ENCODE data around the gene UVSSA. TPM values are rescaled to one million over a fixed set of nuclear protein-coding genes. Genes with fewer than 3 reads are reported as not detected.

The UVSSA gene
- total RNA-seq, 1 experiment from 2014 or later = 3.2 TPM

DNA sequence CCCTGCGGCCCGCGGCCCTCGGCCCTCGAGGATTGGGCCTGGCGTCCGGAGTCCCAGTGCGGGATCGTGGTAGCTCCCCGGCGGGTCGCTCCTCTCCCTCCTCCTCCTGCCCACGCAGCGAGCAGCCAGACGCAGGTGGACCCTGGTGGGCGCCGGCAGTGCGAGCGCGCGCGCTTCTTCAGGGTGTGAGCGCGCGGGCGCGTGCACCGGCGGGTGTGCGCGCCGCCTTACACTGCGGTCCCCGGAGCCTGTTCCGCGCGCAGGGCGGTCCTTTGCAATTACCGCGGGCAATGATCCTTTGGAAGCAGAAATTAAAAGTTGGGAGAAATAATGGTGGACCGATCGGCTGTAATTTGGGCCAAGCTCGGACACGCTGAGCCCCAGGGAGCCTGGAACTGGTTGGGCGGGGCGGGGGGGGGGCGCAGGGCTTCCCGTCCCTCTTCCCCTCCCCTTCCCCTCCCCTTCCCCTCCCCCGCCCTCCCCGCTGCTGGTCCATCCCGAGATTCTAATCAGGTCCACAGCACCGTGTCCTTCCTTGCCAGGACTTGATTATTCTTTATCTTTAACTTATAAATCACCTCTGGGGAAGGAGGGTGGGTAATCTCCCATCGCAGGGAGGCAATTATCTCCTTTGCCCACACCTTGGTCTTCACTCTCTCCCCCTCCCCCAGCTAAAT is 60.8 kb downstream of the UVSSA start:
- DNase-seq (ENCODE audit: low read depth) = peak; percentile 1

- peak; percentile 14 for DNase-seq (ENCODE audit: low read depth)
These were observed 61.4 kb downstream of the UVSSA start for GRCh38 chr4:1408418-1408817.

GRCh38 chr4:1409079-1409478 is 62.1 kb downstream of the UVSSA start:
- no peak for DNase-seq (ENCODE audit: low read depth)

DNA sequence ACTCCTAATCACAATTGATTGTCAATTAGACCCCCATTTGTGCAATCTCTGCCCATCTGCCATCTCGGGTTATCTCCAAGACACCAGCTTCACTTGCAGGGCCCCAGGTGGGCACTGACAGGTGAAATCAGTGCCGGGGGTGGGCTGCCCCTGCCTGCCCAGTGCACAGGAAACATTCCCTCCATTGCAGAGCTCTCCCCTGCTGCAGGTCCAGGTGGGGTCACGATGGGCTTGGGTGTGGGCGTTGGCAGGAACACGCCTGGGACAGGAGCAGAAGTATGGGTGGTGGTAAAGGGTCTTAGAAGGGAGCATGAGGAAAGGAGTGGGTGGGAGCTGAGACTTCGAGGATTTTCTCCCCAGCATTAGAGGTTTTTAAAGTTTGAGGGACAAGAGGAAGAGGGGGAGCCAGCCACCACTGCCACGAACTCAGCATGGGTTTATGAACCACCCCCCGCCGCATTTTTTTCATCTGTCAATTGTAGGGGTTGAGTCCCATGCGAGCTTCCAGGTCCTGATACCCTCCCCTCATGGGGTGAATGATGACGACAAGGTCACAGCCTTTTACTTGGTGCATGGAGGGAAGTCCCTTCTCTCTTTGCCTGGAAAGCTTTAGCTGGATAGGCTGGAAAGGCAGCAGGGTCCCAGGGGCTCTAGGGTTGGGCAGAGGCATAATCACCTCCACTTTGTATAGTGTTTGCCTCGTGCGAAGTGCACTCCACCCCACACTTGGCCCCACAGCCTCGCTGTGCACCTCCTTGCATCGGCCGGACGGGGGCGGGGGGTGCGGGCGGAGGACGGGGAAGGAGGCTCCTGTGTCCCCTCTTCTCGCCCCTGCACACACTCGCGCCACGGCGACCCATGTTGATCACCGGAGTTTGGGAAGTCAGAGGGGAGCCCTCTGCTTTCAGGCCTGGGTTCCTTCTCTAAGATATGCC is 62.8 kb downstream of the UVSSA start:
- DNase-seq (ENCODE audit: low read depth) = peak; percentile 2

DNA sequence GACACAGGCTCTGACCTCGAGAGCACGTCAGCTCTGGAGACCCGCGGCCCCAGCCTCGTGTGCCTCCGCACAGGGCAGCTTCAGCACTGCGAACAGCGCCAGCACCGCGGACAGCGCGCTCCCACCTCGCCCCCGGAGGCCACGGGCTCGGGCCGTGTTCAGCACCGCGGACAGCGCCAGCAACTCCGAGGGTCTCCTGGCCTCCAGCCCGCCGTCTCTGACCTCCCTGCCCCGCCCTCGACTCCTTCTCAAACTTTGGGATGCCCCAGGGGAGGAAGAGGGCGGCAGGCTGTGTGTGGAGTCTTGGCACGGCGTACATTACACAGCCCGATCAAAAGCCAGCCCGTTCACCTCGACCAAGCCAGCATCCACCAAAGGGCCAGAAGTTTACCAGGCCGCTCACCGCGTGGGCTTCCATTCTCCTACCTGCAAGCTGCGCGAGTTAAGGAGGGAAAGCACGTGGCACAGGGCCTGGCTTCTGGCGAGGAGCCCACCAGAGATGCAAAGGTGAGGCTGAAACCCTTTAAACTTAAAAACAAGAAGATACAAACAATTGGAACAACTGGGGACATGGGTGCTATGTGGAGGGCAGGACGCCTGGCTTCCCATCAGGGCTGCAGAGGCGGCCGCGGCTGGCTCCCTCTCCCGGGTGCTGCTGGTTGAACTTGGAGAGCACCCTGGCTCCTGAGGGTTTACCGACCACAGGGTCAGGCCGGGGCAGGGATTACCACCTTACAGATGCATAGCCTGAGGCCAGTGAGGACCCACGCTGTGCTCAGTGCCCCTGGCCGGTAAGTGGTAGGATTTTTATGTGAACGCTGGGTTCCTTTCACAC is 63.7 kb downstream of the UVSSA start:
- DNase-seq (ENCODE audit: low read depth) = peak; percentile 76

DNA sequence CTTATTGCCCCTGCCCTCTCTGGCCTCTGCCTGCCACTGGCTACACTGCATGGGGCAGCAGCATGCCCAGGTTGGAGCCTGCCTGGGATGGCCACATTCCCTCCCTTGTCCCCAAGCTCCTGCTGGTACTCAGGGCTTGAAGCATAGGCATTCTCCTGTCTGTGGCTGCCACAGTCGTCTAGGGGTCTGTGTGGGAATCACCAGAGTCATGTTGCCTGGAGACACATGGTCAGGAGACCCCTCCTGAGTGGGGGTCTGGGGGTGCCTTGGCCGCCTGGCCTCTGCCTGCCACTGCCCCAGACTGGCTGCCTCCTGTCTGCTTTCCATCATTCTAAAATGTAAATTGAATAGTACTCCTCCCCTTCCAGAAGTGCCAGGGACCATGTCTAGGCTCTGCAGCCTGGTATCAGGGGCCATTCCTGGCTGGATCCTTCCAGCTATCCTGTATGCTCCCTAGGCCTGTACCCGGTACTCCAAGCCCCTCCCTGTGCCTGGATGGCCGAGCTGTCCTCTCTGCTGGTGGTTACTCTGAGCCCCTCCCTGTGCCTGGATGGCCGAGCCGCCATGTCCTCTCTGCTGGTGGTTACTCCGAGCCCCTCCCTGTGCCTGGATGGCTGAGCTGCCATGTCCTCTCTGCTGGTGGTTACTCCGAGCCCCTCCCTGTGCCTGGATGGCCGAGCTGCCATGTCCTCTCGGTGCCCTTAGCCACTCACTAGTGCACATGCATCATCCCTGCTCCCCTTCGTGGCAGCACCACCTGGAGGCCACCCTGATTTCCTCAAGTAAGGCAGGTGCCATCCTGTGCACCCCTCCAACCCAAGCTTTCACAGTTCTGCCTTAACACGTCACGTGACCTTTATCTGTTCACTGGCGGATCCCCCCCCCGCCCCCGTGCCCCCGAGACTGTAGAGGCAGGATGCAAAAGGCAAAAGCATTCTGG is 64.7 kb downstream of the UVSSA start:
- peak; percentile 7 for DNase-seq (ENCODE audit: low read depth)

- DNase-seq (ENCODE audit: low read depth) = peak; percentile 19
These were observed 65.6 kb downstream of the UVSSA start for GRCh38 chr4:1412376-1413203.

- peak; percentile 1 for DNase-seq (ENCODE audit: low read depth)
These were observed 66.2 kb downstream of the UVSSA start for GRCh38 chr4:1413204-1413663.

DNA sequence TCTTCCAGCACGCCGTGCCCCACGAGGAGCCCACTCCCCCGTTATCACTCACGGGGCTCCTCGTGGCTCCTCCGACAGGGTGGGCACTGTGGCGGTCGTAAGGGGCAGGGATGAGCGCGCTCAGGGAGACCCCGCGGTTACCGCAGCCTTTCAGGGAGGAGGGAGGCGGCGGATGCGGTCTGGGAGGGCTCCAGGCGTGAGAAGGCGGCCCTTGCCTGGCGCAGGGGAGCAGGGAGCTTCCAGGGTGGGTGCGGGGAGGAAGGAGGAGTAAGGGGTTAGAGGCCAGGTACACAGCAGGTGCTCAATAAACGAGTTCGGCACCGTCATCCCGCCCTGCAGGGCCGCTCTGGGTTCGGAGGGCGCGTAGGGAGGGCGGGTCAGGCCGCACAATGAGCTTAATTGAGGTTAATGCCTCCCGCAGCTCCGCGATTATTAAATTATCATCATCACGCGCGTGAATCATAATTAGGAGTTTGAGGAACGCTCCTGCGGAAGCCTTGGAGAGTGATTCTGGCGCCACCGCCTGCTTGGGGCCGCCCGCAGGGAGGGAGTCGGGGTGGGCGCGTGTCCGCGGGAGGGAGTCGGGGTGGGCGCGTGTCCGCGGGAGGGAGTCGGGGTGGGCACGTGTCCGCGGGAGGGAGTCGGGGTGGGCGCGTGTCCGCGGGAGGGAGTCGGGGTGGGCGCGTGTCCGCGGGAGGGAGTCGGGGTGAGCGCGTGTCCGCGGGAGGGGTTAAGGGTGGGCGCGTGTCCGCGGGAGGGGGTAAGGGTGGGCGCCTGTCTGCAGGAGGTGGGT is 66.9 kb downstream of the UVSSA start:
- DNase-seq (ENCODE audit: low read depth) = no peak

DNA sequence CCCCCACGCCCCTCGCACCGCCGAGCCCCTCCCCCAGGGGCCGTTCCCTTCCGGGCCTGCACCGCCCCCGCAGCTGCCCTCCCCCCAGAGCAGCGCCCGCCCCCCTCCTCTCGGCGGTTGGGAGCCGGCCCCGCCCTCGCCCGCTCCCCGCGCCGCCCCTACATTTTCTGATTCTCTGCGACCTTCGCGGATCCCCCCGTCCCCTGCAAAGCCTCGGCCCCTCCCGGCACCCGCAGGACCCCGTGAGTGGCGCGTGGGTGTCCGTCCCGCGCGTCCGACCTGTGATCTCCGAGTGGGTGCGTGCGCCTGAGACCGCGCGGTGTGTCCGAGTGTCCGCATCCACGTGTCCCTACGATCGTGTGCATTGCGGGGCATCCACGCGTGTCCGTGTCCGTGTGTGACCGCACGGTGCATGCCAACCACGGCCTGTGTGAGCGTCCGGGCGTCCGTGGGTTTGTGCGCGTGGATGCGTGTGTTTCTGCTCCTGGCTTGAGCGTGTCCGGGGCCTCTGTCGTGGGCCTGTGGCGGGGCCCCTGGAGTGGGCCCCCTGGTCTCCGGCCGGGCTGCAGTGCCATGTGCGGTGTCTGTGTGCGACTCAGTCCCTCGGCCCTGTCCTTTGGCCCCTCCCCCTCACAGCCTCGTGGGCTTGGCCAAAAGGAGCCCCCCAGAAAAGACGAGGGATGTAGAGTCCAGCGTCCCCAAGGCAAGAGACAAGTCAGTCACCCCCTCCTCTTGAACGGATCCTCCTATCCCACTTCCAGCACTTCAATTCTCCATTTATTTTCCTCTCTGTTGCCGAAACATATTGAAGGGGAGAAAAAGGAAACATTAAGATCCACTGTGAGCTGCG is 68.0 kb downstream of the UVSSA start:
- DNase-seq (ENCODE audit: low read depth) = peak; percentile 2

DNA sequence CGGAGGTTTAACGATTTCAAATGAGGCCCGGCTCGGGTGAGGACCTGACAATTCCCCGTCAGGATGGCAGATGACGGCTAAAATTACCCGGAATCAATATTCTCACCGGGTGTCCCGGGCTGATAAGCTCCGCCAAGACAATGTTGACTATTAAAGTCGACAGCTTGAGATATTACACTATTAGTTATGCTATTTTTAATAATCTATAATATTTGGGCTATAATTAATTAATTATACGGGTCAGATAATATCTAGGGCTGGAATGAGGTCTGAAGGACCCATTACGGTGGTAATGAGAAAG is 68.6 kb downstream of the UVSSA start:
- DNase-seq (ENCODE audit: low read depth) = no peak

- peak; percentile 3 for DNase-seq (ENCODE audit: low read depth)
These were observed 69.3 kb downstream of the UVSSA start for GRCh38 chr4:1416051-1416947.

- no peak for DNase-seq (ENCODE audit: low read depth)
These were observed 69.9 kb downstream of the UVSSA start for GRCh38 chr4:1416948-1417260.

DNA sequence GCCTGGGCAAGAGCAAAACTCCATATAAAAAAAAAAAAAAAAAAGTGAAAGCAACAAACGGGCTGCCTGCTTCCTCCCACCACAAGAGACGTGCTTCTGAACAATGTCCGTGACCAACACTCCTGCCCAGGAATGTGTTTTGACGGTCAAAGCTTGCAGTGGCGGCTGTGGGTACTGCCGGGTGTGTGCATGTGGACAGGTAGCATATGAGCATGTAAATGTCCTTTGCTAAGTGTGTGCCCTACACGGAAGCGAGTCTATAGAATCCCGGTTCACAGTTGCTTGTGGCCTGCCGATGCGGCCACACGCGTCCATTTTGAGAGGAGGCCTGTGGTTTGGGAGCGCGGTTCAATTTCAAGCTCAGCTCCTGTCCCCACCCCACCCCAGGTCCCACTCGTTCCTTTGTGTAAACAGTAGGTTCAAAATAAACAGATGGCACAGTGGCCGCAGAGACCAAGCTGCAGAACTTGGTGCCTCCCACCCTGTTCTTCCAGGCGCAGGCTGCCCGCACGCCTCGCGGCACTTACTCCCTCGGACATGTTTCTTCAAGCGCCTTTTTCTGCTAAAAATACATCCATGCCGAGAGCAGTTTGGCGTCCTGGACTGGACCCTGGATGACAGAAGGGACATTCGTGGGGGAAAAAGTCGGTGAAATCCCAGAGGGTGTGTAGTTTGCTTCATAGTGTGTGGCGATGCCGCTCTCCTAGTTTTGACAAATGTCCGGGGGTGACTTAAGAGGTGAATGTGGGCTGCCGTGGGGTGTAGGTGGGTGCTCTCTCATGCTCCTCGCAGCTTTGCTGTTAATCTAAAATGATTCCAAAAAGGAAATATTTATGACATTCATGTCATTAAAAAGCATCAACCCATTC is 70.7 kb downstream of the UVSSA start:
- peak; percentile 34 for DNase-seq (ENCODE audit: low read depth)

DNA sequence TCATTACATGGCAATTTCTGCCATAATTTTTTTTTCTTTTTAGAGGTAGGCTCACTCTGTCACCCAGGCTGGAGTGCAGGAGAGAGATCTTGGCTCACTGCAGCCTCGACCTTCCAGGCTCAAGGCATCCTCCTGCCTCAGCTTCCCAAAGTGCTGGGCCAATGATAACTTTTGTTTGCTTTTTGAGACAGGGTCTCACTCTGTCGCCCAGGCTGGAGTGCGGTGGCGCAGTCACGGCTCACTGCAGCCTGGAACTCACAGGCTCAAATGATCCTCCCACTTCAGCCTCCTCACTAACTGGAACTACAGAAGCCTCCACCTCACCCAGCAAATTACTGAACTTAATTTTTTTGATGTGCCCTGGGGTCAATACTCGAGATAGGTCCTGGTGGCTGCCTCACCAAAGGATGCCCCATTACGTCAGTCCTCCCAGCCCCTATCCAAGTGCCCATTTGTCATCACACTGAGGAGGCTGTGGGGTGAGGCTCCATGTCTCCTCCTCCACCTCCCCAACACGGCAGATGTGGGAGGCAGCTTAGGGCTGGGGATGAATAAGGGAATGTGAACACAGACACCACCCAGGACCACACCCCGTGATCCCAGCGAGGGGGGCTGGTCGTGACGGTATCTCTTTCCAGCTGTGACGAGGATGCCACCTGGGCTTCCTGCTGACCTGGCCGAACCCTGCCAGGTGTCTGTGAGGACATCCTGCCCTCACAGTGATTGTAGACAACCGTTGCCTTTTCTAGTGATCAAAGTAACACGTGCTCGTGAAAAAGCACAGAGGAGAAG is 71.7 kb downstream of the UVSSA start:
- DNase-seq (ENCODE audit: low read depth) = peak; percentile 5

DNA sequence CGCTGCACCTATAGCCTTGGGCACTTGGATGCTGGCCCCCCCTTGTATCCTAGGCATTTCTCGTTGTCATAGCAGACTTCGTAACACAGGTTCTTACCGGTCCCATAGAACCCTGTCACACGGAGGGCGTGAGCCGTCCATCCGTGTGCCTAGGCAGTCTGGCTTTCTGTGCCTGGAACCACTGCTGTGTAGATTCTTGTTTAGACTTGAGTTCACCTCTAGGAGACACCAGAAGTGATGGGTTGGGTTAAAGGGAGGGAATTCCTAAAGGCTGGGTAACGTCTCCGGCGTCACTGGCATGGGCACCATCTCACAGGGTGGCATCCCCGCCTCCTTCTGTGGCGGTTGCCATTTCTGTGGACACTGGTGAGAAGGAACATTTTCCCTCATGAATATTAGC is 72.7 kb downstream of the UVSSA start:
- no peak for DNase-seq (ENCODE audit: low read depth)
